Kasumi-1 (cell line): ENCODE results near the gene SIAH3.

Experiments
- DNase-seq, 2 experiments: peaks; one replicate each; lab custom pipeline; 2025; lab: John Stamatoyannopoulos, UW

Gene SIAH3

GRCh38 chr13:45863709-45864590, 12.4 kb upstream of the SIAH3 start:
- DNase-seq = no peak

- DNase-seq = no peak
These were observed 9.8 kb upstream of the SIAH3 start for GRCh38 chr13:45861322-45861721.

- DNase-seq = no peak
These were observed 8.7 kb upstream of the SIAH3 start for GRCh38 chr13:45860240-45860639.

GRCh38 chr13:45859705-45860104, 8.2 kb upstream of the SIAH3 start:
- DNase-seq = no peak

GRCh38 chr13:45852494-45852893, 941 bp upstream of the SIAH3 start:
- no peak for DNase-seq

GRCh38 chr13:45851956-45852355, 403 bp upstream of the SIAH3 start:
- no peak for DNase-seq

GRCh38 chr13:45850027-45850613, 1.4 kb downstream of the SIAH3 start:
- DNase-seq = no peak

- DNase-seq = no peak
These were observed 2.1 kb downstream of the SIAH3 start for GRCh38 chr13:45849408-45849807.

GRCh38 chr13:45847554-45848224, 3.9 kb downstream of the SIAH3 start:
- DNase-seq = peak; percentile 74 to 86

- DNase-seq = no peak
These were observed 4.9 kb downstream of the SIAH3 start for GRCh38 chr13:45846681-45847080.

GRCh38 chr13:45838171-45838745, 13.3 kb downstream of the SIAH3 start:
- no peak for DNase-seq

GRCh38 chr13:45837111-45837510, 14.4 kb downstream of the SIAH3 start:
- no peak for DNase-seq

GRCh38 chr13:45834411-45834994, 17.1 kb downstream of the SIAH3 start:
- no peak for DNase-seq

- DNase-seq = peak; percentile 13 to 20
These were observed 17.7 kb downstream of the SIAH3 start for GRCh38 chr13:45833663-45834375.

- DNase-seq = no peak
These were observed 18.3 kb downstream of the SIAH3 start for GRCh38 chr13:45833242-45833641.

GRCh38 chr13:45831851-45832250, 19.7 kb downstream of the SIAH3 start:
- no peak for DNase-seq

- no peak for DNase-seq
These were observed 21.4 kb downstream of the SIAH3 start for GRCh38 chr13:45830121-45830520.

GRCh38 chr13:45828256-45828968, 23.1 kb downstream of the SIAH3 start:
- DNase-seq = peak; percentile 46 to 64

GRCh38 chr13:45827318-45827717, 24.2 kb downstream of the SIAH3 start:
- DNase-seq = no peak

GRCh38 chr13:45826731-45827130, 24.8 kb downstream of the SIAH3 start:
- DNase-seq = peak; percentile 18 to 34

GRCh38 chr13:45825387-45825650, 26.2 kb downstream of the SIAH3 start:
- DNase-seq = no peak
